GM12878 (cell line): ENCODE measurements around the gene AIFM1. TPM values are rescaled to one million over a fixed set of nuclear protein-coding genes. Genes with fewer than 3 reads are reported as not detected.

Source experiments
- ATAC-seq: fragments of 200-7000 bp; cut with Tn5 transposase; 3 replicates; pipeline ENCODE4 v1.9.1; 2020; ENCODE audit warnings: mild to moderate bottlenecking, moderate library complexity
- BruUV-seq: library from RNA; stranded (reverse); fragments of 400-500 nt; replicated peaks from 2 replicates; lab custom pipeline; 2021; lab: Mats Ljungman, UMichigan
- CTCF ChIA-PET: fragments of 300-600 bp; sonication (Branson Sonifier 250); formaldehyde crosslinking; extraction: SDS; loops from one replicate; lab custom pipeline; 2021; ENCODE audit warnings: inconsistent platforms; lab: Yijun Ruan, JAX
- POLR2A ChIA-PET: fragments of 350-600 bp; formaldehyde crosslinking; extraction: SDS; loops from one replicate; lab custom pipeline; 2021; ENCODE audit warnings: inconsistent platforms; lab: Charles Lee
- RAD21 ChIA-PET: fragments of 300-600 bp; sonication (Branson Sonifier 250); formaldehyde crosslinking; loops from one replicate; lab custom pipeline; 2023; ENCODE audit warnings: antibody characterized with exemption; ENCODE audit not compliant: unreplicated experiment; lab: Charles Lee
- SMC1A ChIA-PET: fragments of 300-600 bp; sonication (Branson Sonifier 250); formaldehyde crosslinking; loops from one replicate; lab custom pipeline; 2023; ENCODE audit not compliant: unreplicated experiment, uncharacterized antibody; lab: Charles Lee
- DNase-seq: peaks from one replicate; pipeline ENCODE4 v3.0.0-alpha.2; 2011; ENCODE audit warnings: low read depth, low spot score
- FAIRE-seq: peaks from 3 replicates; lab custom pipeline; 2011; peaks lifted over from hg19 to GRCh38; lab: Jason Lieb, UNC
- H2AFZ ChIP-seq: 2 replicates; pipeline ENCODE4 v1.6.0; 2011; ENCODE audit warnings: low read depth, low read length, control low read depth; ENCODE audit not compliant: control insufficient read depth
- H3K27ac ChIP-seq: 2 replicates; pipeline ENCODE4 v1.5.1; 2011; ENCODE audit warnings: control low read depth; ENCODE audit not compliant: control insufficient read depth, insufficient read depth
- H3K27me3 ChIP-seq, 2 experiments: replicated peaks in 1 of 2; 2 replicates each; pipeline versions ENCODE4 v1.6.0 to v1.6.1; 2011; ENCODE audit warnings: low read length in 1 of 2; ENCODE audit not compliant: control insufficient read depth in 2 of 2, insufficient read depth in 2 of 2
- H3K36me3 ChIP-seq, 2 experiments: 2 replicates each; pipeline ENCODE4 v1.5.1; 2011; ENCODE audit warnings: low read length in 1 of 2; ENCODE audit not compliant: control insufficient read depth in 2 of 2, insufficient read depth in 2 of 2
- H3K4me1 ChIP-seq: 2 replicates; pipeline ENCODE4 v1.6.1; 2011; ENCODE audit warnings: mild to moderate bottlenecking, low read length, moderate library complexity, mixed read lengths; ENCODE audit not compliant: control insufficient read depth, insufficient read depth
- H3K4me2 ChIP-seq: 2 replicates; pipeline ENCODE4 v1.6.0; 2011; ENCODE audit warnings: control low read depth; ENCODE audit not compliant: control insufficient read depth, insufficient read depth
- H3K4me3 ChIP-seq: fragments of 200-600 bp; sonication (generic); 2 replicates; pipeline ENCODE4 v1.5.1; 2016
- H3K79me2 ChIP-seq: 2 replicates; pipeline ENCODE4 v1.6.0; 2011; ENCODE audit warnings: low read length; ENCODE audit not compliant: control insufficient read depth, insufficient read depth
- H3K9ac ChIP-seq: 2 replicates; pipeline ENCODE4 v1.8.0; 2011; ENCODE audit warnings: low read length, control low read depth, mixed read lengths; ENCODE audit not compliant: control insufficient read depth, insufficient read depth
- H3K9me3 ChIP-seq: replicated peaks from 3 replicates; pipeline ENCODE4 v1.5.1; 2011; ENCODE audit warnings: mild to moderate bottlenecking, low read length; ENCODE audit not compliant: control insufficient read depth, insufficient read depth
- H4K20me1 ChIP-seq: 2 replicates; pipeline ENCODE4 v1.6.0; 2011; ENCODE audit not compliant: control insufficient read depth, insufficient read depth
- CEBPB ChIP-seq, 2 experiments: fragments of 150-350 bp in 1 of 2; IDR thresholded peaks; 2 replicates each; pipeline ENCODE4 v1.6.1; 2012 to 2014; ENCODE audit warnings: low read depth in 2 of 2, low read length in 2 of 2, borderline replicate concordance in 1 of 2, inconsistent platforms in 1 of 2
- HSF1 ChIP-seq: fragments of 150-350 bp; IDR thresholded peaks from 2 replicates; pipeline ENCODE4 v1.6.1; 2014; ENCODE audit warnings: mild to moderate bottlenecking, low read depth, low read length
- IKZF1 ChIP-seq: fragments of 450-650 bp; conservative IDR thresholded peaks from 2 replicates; pipeline ENCODE4 v1.6.1; 2017; ENCODE audit warnings: antibody characterized with exemption, mild to moderate bottlenecking
- KDM1A ChIP-seq: fragments of 200-600 bp; sonication (generic); IDR thresholded peaks from 2 replicates; pipeline ENCODE4 v1.6.1; 2016; ENCODE audit warnings: borderline replicate concordance
- MAX ChIP-seq: IDR thresholded peaks from 2 replicates; pipeline ENCODE4 v1.6.1; 2012; ENCODE audit warnings: low read depth, low read length, improper control_type of control experiment
- PAX5 ChIP-seq: IDR thresholded peaks from 2 replicates; pipeline ENCODE4 v1.6.1; 2011; ENCODE audit warnings: low read depth, low read length, borderline replicate concordance
- RAD51 ChIP-seq: fragments of 450-650 bp; IDR thresholded peaks from 2 replicates; pipeline ENCODE4 v1.6.1; 2016; ENCODE audit warnings: moderate library complexity, mild to moderate bottlenecking, inconsistent platforms
- REST ChIP-seq: IDR thresholded peaks from 2 replicates; pipeline ENCODE4 v1.6.1; 2012; ENCODE audit warnings: mild to moderate bottlenecking, low read depth, low read length
- SRF ChIP-seq, 2 experiments: IDR thresholded peaks; 2 replicates each; pipeline ENCODE4 v1.6.1; 2011; ENCODE audit warnings: low read depth in 2 of 2, low read length in 2 of 2, mild to moderate bottlenecking in 1 of 2, moderate library complexity in 1 of 2
- TCF7 ChIP-seq: IDR thresholded peaks from 2 replicates; pipeline ENCODE4 v1.6.1; 2014; ENCODE audit warnings: antibody characterized with exemption, borderline replicate concordance
- ZNF274 ChIP-seq: IDR thresholded peaks from one replicate; pipeline ENCODE4 v1.8.0; 2011; ENCODE audit not compliant: insufficient read length, insufficient read depth
- ZNF687 ChIP-seq: fragments of 450-650 bp; IDR thresholded peaks from 2 replicates; pipeline ENCODE4 v1.6.1; 2017; ENCODE audit warnings: mild to moderate bottlenecking, moderate library complexity
- WGBS: methylation state at CpG from one replicate; pipeline ENCODE4 v1.1.6; 2016; ENCODE audit warnings: low lambda C conversion rate; ENCODE audit not compliant: insufficient replicate concordance, insufficient coverage; ENCODE audit errors: missing lambda C conversion rate; 5-methylcytosine and 5-hydroxymethylcytosine counted together
- in situ Hi-C: fragments of 300-500 bp; cut with MboI; formaldehyde crosslinking; loops from 9 replicates; pipeline ENCODE4 v1.14.3; 2018; ENCODE audit warnings: mixed read lengths
- intact Hi-C: fragments of 100-400 bp; cut with micrococcal nuclease; formaldehyde crosslinking; loops from one replicate; pipeline ENCODE4 v1.14.2; 2022; ENCODE audit not compliant: unreplicated experiment
- polyA plus RNA-seq, 11 experiments: library from polyadenylated mRNA; depleted of rRNA in 4 of 11; unstranded in 6 of 11; stranded (reverse) in 5 of 11; fragments of >200 nt; fragmentation: Nextera tagmentation in 4 of 11; fragmentation: Illumina TruSeq in 1 of 11; extraction: Ambion mirVana in 4 of 11; extraction: Trizol in 1 of 11; gene quantifications; 1 replicate in 1 of 11; 2 replicates in 10 of 11; pipeline versions ENCODE4 v1.2.1 to v1.2.3, GENCODE V29; 2011 to 2016; ENCODE audit warnings: inconsistent platforms in 2 of 11, missing spikeins in 2 of 11, low read depth in 1 of 11
- total RNA-seq, 4 experiments: library from RNA; depleted of rRNA in 3 of 4; stranded (reverse); fragments of >200 nt in 3 of 4; fragmentation: Illumina TruSeq in 1 of 4; extraction: Trizol in 1 of 4; gene quantifications; 2 replicates each; pipeline versions ENCODE4 v1.2.1 to v1.2.3, GENCODE V29; 2013 to 2021

Gene AIFM1
- total and polyA plus RNA-seq, 10 of the 15 experiments (the other 5 are each of a cell fraction or from before 2014, with no cell fraction given): 44.2 to 121 (median 80.0) TPM

GRCh38 chrX:130120746-130121504 lies 44.7 kb downstream of the AIFM1 start:
- CTCF ChIA-PET: interaction anchor here (0.6 to 6.4 kb wide), 13 partner anchors 12 to 196 kb away, joined by 3 to 75 read pairs (median 6); partner anchors contain the start of gene AIFM1
- H3K9me3 ChIP-seq: no peaks in the 10 kb centered on the region
- POLR2A ChIA-PET: interaction anchor here (0.6 to 3.7 kb wide), 10 partner anchors 10 to 388 kb away, joined by 3 to 23 read pairs (median 5); no protein-coding TSS in a partner anchor
- peak overlapping the region; percentile 45; the same call in 1 of the 2 replicates for H3K9ac ChIP-seq
- in situ Hi-C loops (no loop called here), intact Hi-C loops (loop anchor here (1.0 to 5.0 kb wide), 2 partner anchors 39 to 51 kb away; partner anchors contain the start of gene RAB33A)
- peak; percentile 89 for ATAC-seq
- H2AFZ ChIP-seq: peak overlapping the region; percentile 61; the same call in 1 of the 2 replicates
- BruUV-seq: no TSS peak
- RAD21 ChIA-PET: interaction anchor here (1.0 to 5.6 kb wide), 10 partner anchors 12 to 71 kb away, joined by 3 to 75 read pairs (median 6); no protein-coding TSS in a partner anchor
- peaks cover 30% of the 10 kb centered on the region for H3K4me1 ChIP-seq
- peak overlapping the region; percentile 83 for H3K4me2 ChIP-seq
- WGBS: 52% methylated on average over 51 of the region's 58 CpGs
- no peaks in the 10 kb centered on the region for H3K27me3 ChIP-seq
- SMC1A ChIA-PET: interaction anchor here (0.6 to 5.3 kb wide), 5 partner anchors 13 to 438 kb away, joined by 3 to 68 read pairs (median 4); no protein-coding TSS in a partner anchor
- no peak for FAIRE-seq
- DNase-seq: no peak
- H3K27ac ChIP-seq: peak overlapping the region; percentile 65
- peak overlapping the region; percentile 53; the same call in 1 of the 2 replicates for H3K4me3 ChIP-seq
- no peaks in the 10 kb centered on the region for H3K36me3 ChIP-seq
- no peaks in the 10 kb centered on the region for H4K20me1 ChIP-seq
- H3K79me2 ChIP-seq: no peaks in the 10 kb centered on the region
- TF ChIP-seq MAX (no peak), KDM1A (no peak), ZNF687 (peak; percentile 50; the same call in 1 of the 2 replicates), PAX5 (no peak), ZNF274 (no peak), HSF1 (no peak), RAD51 (no peak), REST (no peak), SRF (IDR thresholded peaks at IDR 0.05; ENCODE audit: low read depth in 2 of 2, low read length in 2 of 2) (no peak), IKZF1 (peak; percentile 68), TCF7 (no peak), CEBPB (IDR thresholded peaks at IDR 0.05; ENCODE audit: borderline replicate concordance in 1 of 2, low read depth in 2 of 2, low read length in 2 of 2) (no peak)
